ENCODE measurements around the gene SLC29A4. TPM values are rescaled to one million over a fixed set of nuclear protein-coding genes. Genes with fewer than 3 reads are reported as not detected.

Gene SLC29A4
- total and polyA plus RNA-seq, 2 of the 4 experiments (the other 2 are of a cell fraction) = 2.3 to 7.6 TPM

- H3K9me3 ChIP-seq (ENCODE audit: control insufficient read depth, insufficient read depth, low read length) = no peaks in the 10 kb centered on the region
- H2AFZ ChIP-seq (replicated peaks; ENCODE audit: low read length, poor library complexity) = no peak overlapping the region
- dilution Hi-C loops (cut with HindIII; ENCODE audit: low sequenced_read_pairs, unreplicated experiment) (no loop called here), intact Hi-C loops (cut with micrococcal nuclease) (no loop called here), in situ Hi-C loops (cut with MboI; ENCODE audit: low sequenced_read_pairs) (no loop called here)
- H3K27ac ChIP-seq (ENCODE audit: insufficient read depth, low read length) = no peak overlapping the region
- no peak overlapping the region for H3K23ac ChIP-seq (ENCODE audit: low read depth, low read length)
- no peak overlapping the region for H3K18ac ChIP-seq (ENCODE audit: low read depth, low read length)
- H2AK9ac ChIP-seq (replicated peaks; ENCODE audit: low read depth, low read length, poor library complexity) = no peak overlapping the region
- H2BK15ac ChIP-seq (ENCODE audit: low read depth, low read length) = no peak overlapping the region
- peaks cover 10% of the 10 kb centered on the region for H3K4me1 ChIP-seq (ENCODE audit: control insufficient read depth, insufficient read depth, low read length)
- H4K8ac ChIP-seq (ENCODE audit: low read depth in 2 of 2, low read length in 2 of 2) = no peak overlapping the region
- DNase-seq (peak; percentile 21), ATAC-seq (ENCODE audit: low read depth) (no peak)
- BruUV-seq (replicated peaks) = no TSS peak
- no peak overlapping the region for H3K9ac ChIP-seq (ENCODE audit: low read depth, low read length)
- TF ChIP-seq BHLHE40 (IDR thresholded peaks at IDR 0.05; ENCODE audit: low read depth, low read length) (no peak), SMC3 (IDR thresholded peaks at IDR 0.05; ENCODE audit: low read depth, low read length) (no peak), NFE2L2 (IDR thresholded peaks at IDR 0.05; ENCODE audit: low read depth, low read length) (no peak)
- ChIA-PET CTCF (no interaction called here), POLR2A (ENCODE audit: unreplicated experiment) (no interaction called here)
- peaks cover 72% of the 10 kb centered on the region for H3K36me3 ChIP-seq (ENCODE audit: control insufficient read depth, insufficient read depth, low read length)
- H2BK120ac ChIP-seq (ENCODE audit: low read depth, low read length) = no peak overlapping the region
- H3K4ac ChIP-seq (ENCODE audit: low read depth, low read length) = no peak overlapping the region
- no peak overlapping the region for H4K91ac ChIP-seq (ENCODE audit: insufficient read depth, low read depth, low read length)
- H4K5ac ChIP-seq (ENCODE audit: low read depth, low read length) = no peak overlapping the region
- peaks cover 77% of the 10 kb centered on the region for H4K20me1 ChIP-seq (ENCODE audit: insufficient read depth, low read length)
- peaks cover 19% of the 10 kb centered on the region for H3K9me1 ChIP-seq (ENCODE audit: insufficient read depth, low read length)
- H2BK5ac ChIP-seq (ENCODE audit: low read depth, low read length, poor library complexity, severe bottlenecking) = no peak overlapping the region
- 93% methylated on average over 18 of the region's 35 CpGs; no CpG with 5 or more reads in 1 of the 2 experiments for WGBS, 2 experiments (ENCODE audit: extremely low coverage in 2 of 2, insufficient read length in 1 of 2)
- no peak overlapping the region for H3K4me2 ChIP-seq (ENCODE audit: low read depth, low read length)
- H3K27me3 ChIP-seq (ENCODE audit: control insufficient read depth, insufficient read depth, low read length) = no peaks in the 10 kb centered on the region
- H3K79me1 ChIP-seq (ENCODE audit: low read depth in 1 of 2, low read length in 2 of 2) = peaks cover 5 to 85% of the 10 kb centered on the region in 2 experiments
- H2AK5ac ChIP-seq (ENCODE audit: low read depth, low read length) = no peak overlapping the region
- H3K56ac ChIP-seq (ENCODE audit: extremely low read depth, insufficient read depth, low read length) = no peak overlapping the region
- H3K14ac ChIP-seq (replicated peaks; ENCODE audit: low read depth, low read length) = no peak overlapping the region
- H2BK20ac ChIP-seq (ENCODE audit: low read depth, low read length) = no peak overlapping the region
- no peak overlapping the region for H3K4me3 ChIP-seq (ENCODE audit: insufficient read depth, low read depth, low read length)
These were observed 68.9 kb downstream of the SLC29A4 start for GRCh38 chr7:5351507-5352265.
